Neural cell (in vitro differentiated cells): ENCODE measurements around the gene HEBP1. TPM values are rescaled to one million over a fixed set of nuclear protein-coding genes. Genes with fewer than 3 reads are reported as not detected.

Source experiments
- H2AFZ ChIP-seq: fragments of 200-600, 300-800 bp; sonication (generic), shearing (Covaris generic); 2 replicates; pipeline ENCODE4 v1.6.0; 2014; ENCODE audit warnings: low read depth, mild to moderate bottlenecking, antibody characterized with exemption, low read length, moderate library complexity
- H3F3A ChIP-seq: fragments of 200-600 bp; shearing (Covaris generic); 2 replicates; pipeline ENCODE4 v1.6.1; 2016; ENCODE audit warnings: mild to moderate bottlenecking, moderate library complexity, mixed read lengths, antibody characterized with exemption, low read length; ENCODE audit not compliant: insufficient read depth, poor library complexity, severe bottlenecking
- H3K27ac ChIP-seq: fragments of 200-600, 300-800 bp; sonication (generic), shearing (Covaris generic); 2 replicates; pipeline ENCODE4 v1.5.1; 2014; ENCODE audit warnings: mild to moderate bottlenecking, low read length, moderate library complexity
- H3K27me3 ChIP-seq: fragments of 300-800, 200-600 bp; sonication (generic), shearing (Covaris generic); 2 replicates; pipeline ENCODE4 v1.6.0; 2014; ENCODE audit warnings: mild to moderate bottlenecking, low read depth, low read length, moderate library complexity; ENCODE audit not compliant: insufficient read depth
- H3K36me3 ChIP-seq: fragments of 300-800, 200-600 bp; sonication (generic), shearing (Covaris generic); 2 replicates; pipeline ENCODE4 v1.5.1; 2014; ENCODE audit warnings: mild to moderate bottlenecking, antibody characterized with exemption, low read length, moderate library complexity; ENCODE audit not compliant: insufficient read depth
- H3K4me2 ChIP-seq: fragments of 300-800, 200-600 bp; sonication (generic), shearing (Covaris generic); 2 replicates; pipeline ENCODE4 v1.6.0; 2014; ENCODE audit warnings: mild to moderate bottlenecking, low read length
- H3K4me3 ChIP-seq: fragments of 300-800, 200-600 bp; sonication (generic), shearing (Covaris generic); 2 replicates; pipeline ENCODE4 v1.5.1; 2014; ENCODE audit warnings: mild to moderate bottlenecking, low read length, moderate library complexity
- H3K79me2 ChIP-seq: fragments of 200-600 bp; shearing (Covaris generic); replicated peaks from 2 replicates; pipeline ENCODE4 v1.6.0; 2014; ENCODE audit warnings: mild to moderate bottlenecking, low read length, moderate library complexity; ENCODE audit not compliant: insufficient read depth
- H3K9ac ChIP-seq: fragments of 300-800, 200-600 bp; sonication (generic), shearing (Covaris generic); 2 replicates; pipeline ENCODE4 v1.6.1; 2016; ENCODE audit warnings: mild to moderate bottlenecking, low read length, mixed read lengths
- H3K9me2 ChIP-seq: fragments of 200-600 bp; shearing (Covaris generic); 2 replicates; pipeline ENCODE4 v1.6.1; 2016; ENCODE audit warnings: mild to moderate bottlenecking, low read length, mixed read lengths; ENCODE audit not compliant: insufficient read depth
- H3K9me3 ChIP-seq: fragments of 200-600, 300-800 bp; sonication (generic), shearing (Covaris generic); 2 replicates; pipeline ENCODE4 v1.6.1; 2016; ENCODE audit warnings: mild to moderate bottlenecking, mixed run types, low read length, moderate library complexity, mixed read lengths
- H4K20me1 ChIP-seq: fragments of 200-600 bp; shearing (Covaris generic); 2 replicates; pipeline ENCODE4 v1.6.1; 2016; ENCODE audit warnings: mild to moderate bottlenecking, mixed run types; ENCODE audit not compliant: insufficient read depth
- EP300 ChIP-seq: fragments of 450-650 bp; conservative IDR thresholded peaks from 2 replicates; pipeline ENCODE4 v1.6.1; 2014; ENCODE audit warnings: antibody characterized with exemption, mild to moderate bottlenecking, moderate library complexity; ENCODE audit not compliant: poor library complexity, severe bottlenecking
- EZH2 ChIP-seq: fragments of 200-600, 300-800 bp; shearing (Covaris generic), sonication (generic); IDR thresholded peaks from 2 replicates; pipeline ENCODE4 v1.6.1; 2014; ENCODE audit warnings: antibody characterized with exemption, low read length, borderline replicate concordance, mild to moderate bottlenecking; ENCODE audit not compliant: insufficient read depth, poor library complexity, severe bottlenecking
- MXI1 ChIP-seq: fragments of 450-650 bp; conservative IDR thresholded peaks from 2 replicates; pipeline ENCODE4 v1.6.1; 2014; ENCODE audit warnings: antibody characterized with exemption, mild to moderate bottlenecking; ENCODE audit not compliant: poor library complexity, severe bottlenecking
- POLR2AphosphoS5 ChIP-seq: IDR thresholded peaks from 2 replicates; pipeline ENCODE4 v1.6.1; 2012
- RAD21 ChIP-seq: fragments of 450-650 bp; conservative IDR thresholded peaks from 2 replicates; pipeline ENCODE4 v1.6.1; 2014; ENCODE audit warnings: antibody characterized with exemption, mild to moderate bottlenecking, moderate library complexity
- SMC3 ChIP-seq: fragments of 450-650 bp; conservative IDR thresholded peaks from 2 replicates; pipeline ENCODE4 v1.6.1; 2014; ENCODE audit warnings: antibody characterized with exemption, mild to moderate bottlenecking, moderate library complexity; ENCODE audit not compliant: poor library complexity
- TAF1 ChIP-seq: IDR thresholded peaks from 2 replicates; pipeline ENCODE4 v1.6.1; 2012; ENCODE audit warnings: low read depth
- polyA plus RNA-seq: library from polyadenylated mRNA; depleted of rRNA; stranded (reverse); fragments of >200 nt; gene quantifications from 2 replicates; pipeline ENCODE4 v1.2.3, GENCODE V29; 2014
- TF ChIP-seq, protein P1 (sequence below): fragments of 450-650 bp; IDR thresholded peaks from 2 replicates; pipeline ENCODE4 v1.5.1; 2014; ENCODE audit warnings: antibody characterized with exemption, mild to moderate bottlenecking, moderate library complexity; ENCODE audit not compliant: poor library complexity, severe bottlenecking
- TF ChIP-seq, protein P2 (sequence below): IDR thresholded peaks from 2 replicates; pipeline ENCODE4 v1.6.1; 2012; ENCODE audit warnings: borderline replicate concordance

HEBP1 gene
- polyA plus RNA-seq, 1 donor from 2014 or later = 1.2 TPM

DNA sequence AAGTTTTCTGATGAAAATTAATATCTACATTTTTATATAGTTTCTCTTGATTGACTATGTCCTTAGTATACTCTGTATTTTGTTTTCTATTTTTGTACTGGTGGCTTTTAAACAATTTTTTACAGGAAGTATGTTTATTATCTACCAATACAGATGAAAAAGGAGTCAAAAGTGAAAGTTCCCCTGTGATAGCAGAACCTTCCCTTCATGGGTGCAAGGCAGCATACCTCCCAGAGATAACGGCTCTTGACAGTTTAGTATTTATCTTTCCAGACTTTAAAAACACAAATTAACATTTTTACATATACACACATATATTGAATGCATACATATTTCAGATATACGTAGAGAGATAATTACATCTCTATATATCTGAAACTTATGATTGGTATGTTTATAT is 27.0 kb upstream of the HEBP1 start:
- H3K9me3 ChIP-seq = no peaks in the 10 kb centered on the region
- no peaks in the 10 kb centered on the region for H3K9me2 ChIP-seq
- no peak for TF ChIP-seq SMC3
- no peak for TF ChIP-seq POLR2AphosphoS5
- no peak for TF ChIP-seq EP300
- H4K20me1 ChIP-seq = no peaks in the 10 kb centered on the region
- no peaks in the 10 kb centered on the region for H3F3A ChIP-seq
- H3K4me3 ChIP-seq = no peak overlapping the region
- no peaks in the 10 kb centered on the region for H3K36me3 ChIP-seq
- H2AFZ ChIP-seq = no peak overlapping the region
- no peak overlapping the region for H3K9ac ChIP-seq
- H3K27me3 ChIP-seq = no peaks in the 10 kb centered on the region
- H3K79me2 ChIP-seq = no peaks in the 10 kb centered on the region
- H3K27ac ChIP-seq = no peak overlapping the region
- H3K4me2 ChIP-seq = no peak overlapping the region

DNA sequence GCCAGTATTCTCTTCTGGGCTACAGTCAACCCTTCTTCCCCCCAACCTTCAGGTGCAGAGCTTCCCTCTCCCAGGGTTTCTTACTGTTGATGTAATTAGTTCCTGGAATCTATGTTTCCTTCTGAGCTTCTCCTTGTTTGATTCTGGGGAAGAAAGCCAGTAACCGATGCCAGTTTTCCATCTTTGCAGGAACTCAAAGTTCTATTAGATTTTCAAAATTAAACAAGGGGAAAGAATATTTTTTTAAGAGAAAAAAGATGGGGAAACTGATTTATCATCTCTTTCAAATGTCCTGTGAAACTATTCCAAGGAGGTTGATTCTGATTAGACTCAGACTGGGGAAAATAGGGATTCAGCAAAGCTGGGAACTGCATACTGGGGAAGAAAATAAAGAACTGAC is 26.2 kb upstream of the HEBP1 start:
- Histone ChIP-seq H3K4me3 (no peak overlapping the region), H3F3A (no peaks in the 10 kb centered on the region), H3K79me2 (no peaks in the 10 kb centered on the region), H3K9ac (no peak overlapping the region), H3K36me3 (no peaks in the 10 kb centered on the region), H3K4me2 (no peak overlapping the region), H4K20me1 (no peaks in the 10 kb centered on the region), H3K9me2 (no peaks in the 10 kb centered on the region), H3K9me3 (no peaks in the 10 kb centered on the region), H3K27ac (no peak overlapping the region), H2AFZ (no peak overlapping the region), H3K27me3 (no peaks in the 10 kb centered on the region)
- no peak for TF ChIP-seq POLR2AphosphoS5
- TF ChIP-seq, protein P1, sequence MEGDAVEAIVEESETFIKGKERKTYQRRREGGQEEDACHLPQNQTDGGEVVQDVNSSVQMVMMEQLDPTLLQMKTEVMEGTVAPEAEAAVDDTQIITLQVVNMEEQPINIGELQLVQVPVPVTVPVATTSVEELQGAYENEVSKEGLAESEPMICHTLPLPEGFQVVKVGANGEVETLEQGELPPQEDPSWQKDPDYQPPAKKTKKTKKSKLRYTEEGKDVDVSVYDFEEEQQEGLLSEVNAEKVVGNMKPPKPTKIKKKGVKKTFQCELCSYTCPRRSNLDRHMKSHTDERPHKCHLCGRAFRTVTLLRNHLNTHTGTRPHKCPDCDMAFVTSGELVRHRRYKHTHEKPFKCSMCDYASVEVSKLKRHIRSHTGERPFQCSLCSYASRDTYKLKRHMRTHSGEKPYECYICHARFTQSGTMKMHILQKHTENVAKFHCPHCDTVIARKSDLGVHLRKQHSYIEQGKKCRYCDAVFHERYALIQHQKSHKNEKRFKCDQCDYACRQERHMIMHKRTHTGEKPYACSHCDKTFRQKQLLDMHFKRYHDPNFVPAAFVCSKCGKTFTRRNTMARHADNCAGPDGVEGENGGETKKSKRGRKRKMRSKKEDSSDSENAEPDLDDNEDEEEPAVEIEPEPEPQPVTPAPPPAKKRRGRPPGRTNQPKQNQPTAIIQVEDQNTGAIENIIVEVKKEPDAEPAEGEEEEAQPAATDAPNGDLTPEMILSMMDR = no peak
- TF ChIP-seq SMC3 = no peak
- no peak for TF ChIP-seq RAD21
- TF ChIP-seq TAF1 = no peak
- no peak for TF ChIP-seq EP300
- TF ChIP-seq MXI1 = no peak
- TF ChIP-seq, protein P2, sequence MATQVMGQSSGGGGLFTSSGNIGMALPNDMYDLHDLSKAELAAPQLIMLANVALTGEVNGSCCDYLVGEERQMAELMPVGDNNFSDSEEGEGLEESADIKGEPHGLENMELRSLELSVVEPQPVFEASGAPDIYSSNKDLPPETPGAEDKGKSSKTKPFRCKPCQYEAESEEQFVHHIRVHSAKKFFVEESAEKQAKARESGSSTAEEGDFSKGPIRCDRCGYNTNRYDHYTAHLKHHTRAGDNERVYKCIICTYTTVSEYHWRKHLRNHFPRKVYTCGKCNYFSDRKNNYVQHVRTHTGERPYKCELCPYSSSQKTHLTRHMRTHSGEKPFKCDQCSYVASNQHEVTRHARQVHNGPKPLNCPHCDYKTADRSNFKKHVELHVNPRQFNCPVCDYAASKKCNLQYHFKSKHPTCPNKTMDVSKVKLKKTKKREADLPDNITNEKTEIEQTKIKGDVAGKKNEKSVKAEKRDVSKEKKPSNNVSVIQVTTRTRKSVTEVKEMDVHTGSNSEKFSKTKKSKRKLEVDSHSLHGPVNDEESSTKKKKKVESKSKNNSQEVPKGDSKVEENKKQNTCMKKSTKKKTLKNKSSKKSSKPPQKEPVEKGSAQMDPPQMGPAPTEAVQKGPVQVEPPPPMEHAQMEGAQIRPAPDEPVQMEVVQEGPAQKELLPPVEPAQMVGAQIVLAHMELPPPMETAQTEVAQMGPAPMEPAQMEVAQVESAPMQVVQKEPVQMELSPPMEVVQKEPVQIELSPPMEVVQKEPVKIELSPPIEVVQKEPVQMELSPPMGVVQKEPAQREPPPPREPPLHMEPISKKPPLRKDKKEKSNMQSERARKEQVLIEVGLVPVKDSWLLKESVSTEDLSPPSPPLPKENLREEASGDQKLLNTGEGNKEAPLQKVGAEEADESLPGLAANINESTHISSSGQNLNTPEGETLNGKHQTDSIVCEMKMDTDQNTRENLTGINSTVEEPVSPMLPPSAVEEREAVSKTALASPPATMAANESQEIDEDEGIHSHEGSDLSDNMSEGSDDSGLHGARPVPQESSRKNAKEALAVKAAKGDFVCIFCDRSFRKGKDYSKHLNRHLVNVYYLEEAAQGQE = no peak
- TF ChIP-seq EZH2 = no peak

DNA sequence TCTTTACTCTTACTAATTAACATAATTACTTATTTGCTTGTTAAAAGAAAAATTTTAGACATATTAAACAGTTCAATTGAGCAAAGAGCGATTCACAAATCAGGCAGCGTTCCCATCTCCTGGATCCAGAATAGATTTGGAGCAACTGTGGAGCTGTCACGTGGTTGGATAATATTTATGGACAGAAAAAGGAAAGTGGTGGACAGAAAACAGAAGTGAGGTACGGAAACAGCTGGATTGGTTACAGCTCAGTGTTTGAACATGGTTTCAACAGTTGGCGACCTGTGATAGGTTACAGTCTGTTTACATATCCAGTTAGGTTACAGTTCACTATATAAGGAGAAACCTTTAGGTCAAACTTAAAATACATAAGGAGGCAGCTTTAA is 24.5 kb upstream of the HEBP1 start:
- Histone ChIP-seq H3K9me2 (no peaks in the 10 kb centered on the region), H3F3A (no peaks in the 10 kb centered on the region), H4K20me1 (no peaks in the 10 kb centered on the region), H3K9me3 (no peaks in the 10 kb centered on the region), H3K27ac (no peak overlapping the region), H3K27me3 (no peaks in the 10 kb centered on the region), H3K79me2 (no peaks in the 10 kb centered on the region), H3K36me3 (no peaks in the 10 kb centered on the region), H3K9ac (no peak overlapping the region), H2AFZ (no peak overlapping the region), H3K4me2 (no peak overlapping the region), H3K4me3 (no peak overlapping the region)
- TF ChIP-seq SMC3 (no peak), MXI1 (no peak), EP300 (no peak), EZH2 (no peak), TAF1 (no peak), RAD21 (no peak), POLR2AphosphoS5 (no peak)
- TF ChIP-seq, protein P1 = no peak
- TF ChIP-seq, protein P2 = no peak
